Suppressor macrophage treated with lipopolysaccharide for 4 hours (primary cell): ENCODE data around the gene VAPA.
A peak's percentile ranks its signal among the peaks of the same experiment; 100 is the strongest.

Experiments
- DNase-seq: peaks from one replicate; pipeline ENCODE4 v3.0.0-alpha.2; 2020

VAPA gene

GRCh38 chr18:9944805-9945204 lies 31.0 kb downstream of the VAPA start:
- DNase-seq = no peak

GRCh38 chr18:9946831-9947230 lies 33.0 kb downstream of the VAPA start:
- DNase-seq = no peak

DNA sequence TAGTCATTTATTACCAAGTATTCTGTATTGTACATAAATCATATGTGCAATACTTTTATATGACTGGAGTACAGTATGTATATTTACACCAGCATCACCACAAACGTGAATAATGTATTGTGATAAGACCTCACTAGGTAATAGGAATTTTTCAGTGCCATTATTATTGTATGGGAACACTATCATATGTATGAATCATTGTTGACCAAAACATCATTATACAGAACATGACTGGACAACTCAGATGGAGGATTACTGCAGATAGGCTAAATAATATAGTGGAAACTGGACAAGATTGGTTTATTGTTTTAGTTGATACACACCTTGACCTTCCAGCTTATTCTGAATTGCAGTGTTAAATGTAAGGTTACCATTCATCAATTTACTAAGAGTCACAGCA lies 33.4 kb downstream of the VAPA start:
- DNase-seq = no peak

DNA sequence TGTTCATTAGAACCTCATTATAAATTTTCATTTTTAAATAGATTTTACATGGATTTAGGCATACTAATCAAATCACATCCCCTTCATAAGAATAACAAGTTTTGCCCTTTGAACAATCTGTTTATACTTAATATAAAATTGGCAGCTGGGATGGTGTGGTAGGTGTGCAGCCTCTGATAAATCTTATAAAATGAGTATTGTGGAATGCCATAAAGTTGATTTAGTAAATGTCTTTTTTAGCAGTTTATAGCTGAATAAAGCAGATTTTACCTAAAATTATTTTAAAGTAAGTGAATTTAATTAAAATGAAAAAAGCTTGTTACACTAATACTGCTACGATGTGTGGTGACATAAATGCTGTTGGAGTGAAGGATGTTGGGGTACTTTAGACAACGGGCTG lies 35.5 kb downstream of the VAPA start:
- no peak for DNase-seq

DNA sequence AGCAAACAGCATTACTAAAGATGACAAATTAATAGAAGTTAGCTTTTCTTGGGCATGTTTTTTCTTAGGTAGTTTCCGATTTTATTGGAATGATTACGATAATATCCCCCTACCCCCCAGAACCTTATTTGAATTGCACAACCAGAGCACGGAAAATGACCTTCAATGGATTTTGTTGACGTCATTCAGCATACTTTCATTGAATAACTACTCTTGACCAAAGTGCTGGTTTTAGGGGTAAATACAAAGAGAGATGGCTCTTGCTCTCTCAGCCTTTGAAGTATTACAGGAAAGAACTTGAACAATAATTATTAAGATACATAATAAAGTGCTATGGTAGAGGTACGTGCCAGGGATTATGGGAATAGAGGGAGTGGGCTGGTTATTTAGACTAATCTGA lies 36.0 kb downstream of the VAPA start:
- DNase-seq = no peak

- DNase-seq = peak; percentile 60
Observed at GRCh38 chr18:9950289-9951016, 36.6 kb downstream of the VAPA start.

DNA sequence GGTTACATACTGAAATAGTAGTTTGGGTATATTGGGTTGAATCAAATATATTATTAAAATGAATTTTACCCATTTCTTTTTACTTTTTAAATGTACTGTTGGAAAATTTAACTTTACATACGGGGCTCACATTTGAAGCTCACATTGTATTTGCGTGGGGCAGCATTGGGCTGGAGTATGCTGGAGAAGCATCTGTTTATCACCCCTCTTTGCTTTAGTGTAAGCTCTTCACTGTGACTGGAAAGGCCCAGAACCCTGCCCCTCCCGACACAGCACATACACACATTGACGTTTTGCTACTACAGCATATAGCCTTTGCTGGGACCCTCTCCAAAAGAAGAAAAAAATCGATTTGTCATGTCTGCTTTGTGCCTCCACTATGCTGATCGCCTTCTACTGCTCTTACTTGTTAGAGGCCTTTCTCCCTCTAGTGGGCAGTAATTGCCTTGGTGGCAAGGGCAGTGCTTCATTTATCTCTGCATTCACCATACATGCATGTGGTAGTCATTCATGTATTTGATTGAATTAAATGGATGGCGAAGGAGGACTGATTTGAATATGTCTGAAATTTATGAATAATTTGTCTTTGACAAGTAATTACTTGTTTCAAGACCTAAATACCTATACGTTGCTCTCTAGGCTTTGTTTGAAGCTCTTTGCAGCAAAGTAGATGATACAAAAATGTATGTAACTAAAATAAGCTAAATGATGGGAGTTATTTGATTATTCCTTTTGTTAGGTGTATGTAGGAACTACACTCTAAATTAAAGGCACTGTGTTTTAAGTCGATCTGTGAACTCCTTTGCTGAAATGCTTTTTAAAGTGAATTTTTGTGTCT lies 37.4 kb downstream of the VAPA start:
- DNase-seq = peak; percentile 55

DNA sequence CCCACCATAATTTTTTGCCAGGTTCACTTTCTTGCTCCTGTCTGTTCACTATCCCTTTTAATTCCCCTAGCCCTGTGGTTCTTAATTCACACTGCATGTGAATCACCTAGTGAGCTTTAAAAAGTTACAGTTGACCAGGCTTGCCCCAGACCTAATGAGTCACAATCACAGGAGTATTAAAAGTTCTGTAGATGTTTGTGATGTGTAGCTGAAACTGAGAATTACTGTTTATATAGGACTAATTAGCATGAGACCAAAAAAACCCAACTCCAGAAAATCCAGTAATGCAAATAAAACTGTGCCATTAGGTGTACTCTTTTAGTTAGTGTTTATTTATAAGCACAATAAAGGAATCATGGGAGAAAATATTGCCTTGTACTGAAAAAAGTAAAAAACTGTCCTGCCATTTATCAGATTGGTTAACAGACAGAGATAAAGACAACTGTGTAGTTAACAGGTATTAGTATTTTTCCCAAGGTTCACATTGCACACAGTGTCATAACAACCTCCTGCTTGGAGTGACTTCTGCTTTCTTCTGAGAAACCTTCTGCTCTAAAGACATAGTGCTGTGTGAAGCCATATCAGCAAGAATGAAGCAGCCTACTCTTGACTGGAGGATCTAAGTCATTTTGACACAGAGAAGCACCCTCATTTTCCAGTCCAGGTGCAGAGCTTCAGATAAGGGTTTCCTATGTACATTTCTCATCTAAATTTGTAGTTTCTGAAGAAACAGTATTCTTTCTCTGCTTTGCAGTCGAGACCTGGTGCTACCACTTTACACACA lies 39.0 kb downstream of the VAPA start:
- peak; percentile 55 for DNase-seq

- DNase-seq = no peak
Observed at GRCh38 chr18:9958861-9959399, 45.1 kb downstream of the VAPA start.

DNA sequence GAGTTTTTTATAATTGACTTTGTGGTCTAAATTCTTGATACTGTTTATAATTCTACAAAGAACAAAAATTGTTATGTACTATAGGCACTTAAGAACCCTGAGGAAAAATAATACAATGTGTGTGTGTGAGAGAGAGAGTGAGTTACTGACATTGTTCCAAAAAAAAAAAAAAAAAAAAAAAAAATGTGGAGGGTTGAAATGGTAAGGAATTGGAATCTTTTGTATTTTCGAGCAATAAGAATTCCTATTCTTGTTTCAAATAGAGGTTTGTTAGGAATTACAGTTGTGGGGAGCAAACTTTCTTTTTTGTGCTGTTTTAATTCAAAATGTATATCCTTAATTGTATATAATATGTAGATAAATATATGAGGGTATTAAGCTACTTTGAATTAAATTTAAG lies 45.7 kb downstream of the VAPA start:
- DNase-seq = no peak

- no peak for DNase-seq
Observed at GRCh38 chr18:9960258-9960904, 46.6 kb downstream of the VAPA start.

DNA sequence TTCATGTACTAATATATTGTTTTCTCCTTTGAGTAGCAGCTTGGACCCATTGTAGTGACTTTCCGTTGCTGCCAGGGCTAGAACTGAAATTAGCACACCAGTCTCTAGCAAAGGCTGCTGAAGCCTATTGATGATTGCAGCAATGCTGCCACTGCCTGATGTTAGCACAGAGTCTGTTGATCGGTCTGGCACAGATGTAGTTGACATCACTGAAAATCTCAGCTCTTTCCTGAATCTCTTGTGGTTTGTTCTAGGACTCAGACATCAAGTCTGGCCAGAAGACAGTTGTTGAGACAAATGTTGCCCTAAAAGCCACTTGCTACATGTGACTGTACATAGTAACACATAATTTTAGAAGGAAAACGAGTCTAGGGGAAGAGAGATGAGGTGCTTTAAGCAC lies 47.2 kb downstream of the VAPA start:
- DNase-seq = no peak

- DNase-seq = no peak
Observed at GRCh38 chr18:9965711-9966624, 52.2 kb downstream of the VAPA start.

DNA sequence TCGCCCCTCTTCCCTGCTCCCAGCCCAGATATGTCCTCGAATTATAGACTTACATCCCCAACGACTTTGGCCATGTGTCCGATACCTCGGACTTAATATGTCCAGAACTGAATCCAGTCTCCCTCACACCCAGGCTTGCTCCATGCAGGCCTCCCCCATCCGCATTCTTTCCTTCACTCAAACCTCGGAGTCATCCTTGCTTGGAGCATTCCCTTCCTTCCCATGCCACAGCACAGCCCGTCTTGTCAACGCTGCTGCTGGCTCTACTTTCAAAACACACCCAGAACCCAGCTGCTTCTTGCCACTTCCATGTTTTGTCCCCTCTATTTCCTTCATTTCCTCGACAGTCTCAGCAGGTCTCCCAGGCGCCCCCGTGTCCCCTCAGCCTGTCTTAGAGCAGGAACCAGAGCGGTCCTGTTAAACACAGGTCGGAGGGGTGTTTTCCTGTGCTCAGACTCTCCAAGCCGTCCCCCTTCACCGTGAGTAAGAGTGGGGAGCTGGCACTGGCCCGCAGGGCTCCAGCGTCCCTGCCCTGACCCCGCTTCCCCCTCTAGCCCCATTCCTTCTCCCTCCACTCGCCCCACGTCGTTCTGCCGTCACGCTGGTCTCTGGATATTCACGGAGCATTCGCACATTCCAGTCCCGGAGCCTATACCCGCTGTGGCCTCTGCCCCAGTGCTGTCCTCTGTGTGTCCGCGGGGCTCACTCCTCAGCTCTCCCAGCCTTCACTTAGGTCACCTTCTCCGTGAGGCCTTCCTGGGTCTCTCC lies 54.4 kb downstream of the VAPA start:
- DNase-seq = no peak

DNA sequence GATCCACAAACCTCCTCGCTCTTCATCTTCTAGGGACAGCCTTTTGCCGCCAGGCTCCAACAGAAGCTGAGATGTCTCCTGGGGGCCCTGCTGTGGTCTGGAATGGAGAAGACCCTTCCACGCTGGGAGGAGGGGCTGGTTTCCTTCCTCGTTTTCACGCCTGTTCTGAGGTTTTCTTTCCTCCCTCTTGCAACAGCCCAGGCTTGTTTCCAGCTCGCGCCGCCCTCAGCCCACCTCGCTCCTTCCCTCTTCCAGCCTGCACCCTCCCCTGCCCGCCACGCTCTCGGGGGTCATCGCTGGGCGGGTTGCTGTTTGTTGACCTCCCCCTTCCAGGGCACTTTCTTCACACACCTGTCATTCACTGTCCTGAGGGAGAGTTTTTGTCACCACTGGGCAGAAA lies 55.4 kb downstream of the VAPA start:
- no peak for DNase-seq

DNA sequence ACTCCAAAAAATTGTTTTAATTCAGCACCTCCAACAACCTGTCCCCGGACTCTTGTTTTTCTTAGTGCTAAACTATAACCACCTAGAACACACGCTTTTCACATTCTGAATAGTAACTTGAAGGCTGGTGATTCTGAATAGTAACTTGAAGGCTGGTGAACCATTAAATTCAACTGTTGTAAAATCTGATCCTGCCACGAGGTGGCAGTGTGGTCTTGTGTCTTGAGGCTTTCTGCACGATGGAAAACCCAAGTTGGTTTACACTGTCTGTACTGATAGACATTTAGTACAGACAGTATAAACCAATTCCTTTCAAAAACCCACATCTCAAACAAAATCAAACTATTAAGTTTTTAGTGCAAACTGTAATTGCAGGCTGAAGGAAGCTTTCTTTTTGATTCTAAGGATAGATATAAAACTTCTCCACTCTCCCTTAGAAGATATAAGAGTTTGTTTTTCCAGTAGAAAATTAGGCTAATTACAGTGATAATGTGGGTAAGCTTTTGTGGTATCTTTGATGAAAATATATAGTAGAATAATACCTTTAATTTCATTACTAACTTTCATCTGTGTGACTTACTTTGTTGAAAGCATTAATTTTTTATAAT lies 57.6 kb downstream of the VAPA start:
- peak; percentile 91 for DNase-seq

DNA sequence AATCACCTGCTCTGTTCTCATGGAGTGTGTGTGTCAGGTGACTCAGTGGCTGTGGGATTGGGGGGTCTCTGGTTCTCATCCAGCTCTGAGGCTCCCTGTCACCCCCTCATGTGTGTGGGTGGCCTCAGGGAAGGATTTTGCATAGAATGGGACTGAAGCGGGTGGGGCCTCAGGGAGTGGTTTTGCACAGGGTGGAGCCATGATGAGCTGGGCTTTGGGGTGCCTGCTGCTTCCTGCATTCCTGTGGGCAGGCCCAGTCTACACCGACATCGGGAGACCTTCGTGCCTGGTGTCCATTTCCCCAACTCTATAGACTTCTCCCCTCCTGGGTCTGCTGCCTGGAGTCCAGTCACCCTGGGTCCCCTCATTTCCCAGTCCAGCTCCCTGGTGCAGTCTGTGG lies 59.7 kb downstream of the VAPA start:
- no peak for DNase-seq

GRCh38 chr18:9974279-9974915 lies 60.6 kb downstream of the VAPA start:
- no peak for DNase-seq

GRCh38 chr18:9975658-9976057 lies 61.8 kb downstream of the VAPA start:
- no peak for DNase-seq

DNA sequence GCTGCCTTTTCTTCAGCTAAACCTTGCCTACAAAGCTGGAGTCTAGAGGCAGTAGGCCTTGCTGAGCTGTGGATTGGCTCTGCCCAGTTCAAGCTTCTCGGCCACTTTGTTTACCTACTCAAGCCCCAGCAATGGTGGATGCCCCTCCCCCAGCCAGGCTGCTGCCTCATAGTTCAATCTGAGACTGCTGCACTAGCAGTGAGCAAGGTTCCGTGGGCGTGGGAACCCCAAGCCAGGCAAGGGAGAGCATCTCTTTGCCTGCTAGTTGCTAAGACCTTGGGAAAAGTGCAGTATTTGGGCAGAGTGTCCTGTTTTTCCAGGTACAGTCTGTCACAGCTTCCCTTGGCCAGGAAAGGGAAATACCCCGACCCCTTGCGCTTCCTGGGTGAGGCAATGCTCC lies 68.9 kb downstream of the VAPA start:
- DNase-seq = no peak
